HG03521 (cell line): ENCODE data around the gene TXNRD2.

ENCODE experiments used
- ATAC-seq: cut with Tn5 transposase; IDR thresholded peaks from one replicate; pipeline ENCODE4 v1.9.1; 2021; ENCODE audit warnings: mild to moderate bottlenecking, moderate library complexity; ENCODE audit not compliant: unreplicated experiment

Gene TXNRD2

GRCh38 chr22:19967850-19968449 lies 26.3 kb upstream of the TXNRD2 start:
- ATAC-seq = no peak

- ATAC-seq = no peak
These were observed 25.5 kb upstream of the TXNRD2 start for GRCh38 chr22:19966908-19967750.

- no peak for ATAC-seq
These were observed 24.4 kb upstream of the TXNRD2 start for GRCh38 chr22:19965771-19966709.

- no peak for ATAC-seq
These were observed 23.2 kb upstream of the TXNRD2 start for GRCh38 chr22:19964701-19965386.

- no peak for ATAC-seq
These were observed 22.4 kb upstream of the TXNRD2 start for GRCh38 chr22:19963863-19964642.

- no peak for ATAC-seq
These were observed 21.5 kb upstream of the TXNRD2 start for GRCh38 chr22:19962909-19963806.

- no peak for ATAC-seq
These were observed 20.8 kb upstream of the TXNRD2 start for GRCh38 chr22:19962246-19962908.

GRCh38 chr22:19961868-19962245 lies 20.2 kb upstream of the TXNRD2 start:
- no peak for ATAC-seq

- no peak for ATAC-seq
These were observed 19.6 kb upstream of the TXNRD2 start for GRCh38 chr22:19961201-19961580.

GRCh38 chr22:19960491-19961200 lies 19.0 kb upstream of the TXNRD2 start:
- no peak for ATAC-seq

GRCh38 chr22:19959587-19960490 lies 18.2 kb upstream of the TXNRD2 start:
- no peak for ATAC-seq

- ATAC-seq = no peak
These were observed 17.5 kb upstream of the TXNRD2 start for GRCh38 chr22:19959043-19959586.

GRCh38 chr22:19958083-19959042 lies 16.7 kb upstream of the TXNRD2 start:
- ATAC-seq = no peak

GRCh38 chr22:19957445-19957844 lies 15.8 kb upstream of the TXNRD2 start:
- ATAC-seq = no peak
